Testis (tissue), 2 donors: ENCODE data around the gene HNRNPA1.

Experiments used
- CTCF ChIP-seq, 3 experiments: fragments of 450-650 bp in 2 of 3; fragments of 200-600 bp in 1 of 3; sonication (generic) in 1 of 3; IDR thresholded peaks; one replicate each; pipeline ENCODE4 v1.5.1; 2016 to 2019; ENCODE audit warnings: antibody characterized with exemption in 3 of 3, mild to moderate bottlenecking in 2 of 3, moderate library complexity in 1 of 3
- POLR2A ChIP-seq: fragments of 450-650 bp; IDR thresholded peaks from one replicate; pipeline ENCODE4 v1.6.1; 2017; ENCODE audit warnings: antibody characterized with exemption, mild to moderate bottlenecking, moderate library complexity

GRCh38 chr12:54324617-54325441 lies 44.3 kb downstream of the HNRNPA1 start, which contains the start of gene COPZ1:
- TF ChIP-seq POLR2A (peak; percentile 70), CTCF (IDR thresholded peaks at IDR 0.05) (peak; percentile 59 to 85 (median 62))
